H9 (cell line): Measurements from ENCODE around the gene CDX2. TPM values are rescaled to one million over a fixed set of nuclear protein-coding genes. Genes with fewer than 3 reads are reported as not detected.
A peak's percentile ranks its signal among the peaks of the same experiment; 100 is the strongest.

Experiments
- DNase-seq: peaks from one replicate; pipeline ENCODE4 v3.0.0-alpha.2; 2017
- H2AFZ ChIP-seq: one replicate; pipeline ENCODE4 v1.6.1; 2013; ENCODE audit warnings: mild to moderate bottlenecking, low read length, control low read depth, moderate library complexity
- H2AK5ac ChIP-seq: 2 replicates; pipeline ENCODE4 v1.6.1; 2013; ENCODE audit warnings: low read length, control low read depth, mixed read lengths; ENCODE audit not compliant: insufficient read length
- H2BK120ac ChIP-seq: one replicate; pipeline ENCODE4 v1.6.1; 2013; ENCODE audit warnings: low read depth, mild to moderate bottlenecking, low read length, control low read depth, inconsistent platforms; ENCODE audit not compliant: poor library complexity, severe bottlenecking
- H2BK12ac ChIP-seq: 2 replicates; pipeline ENCODE4 v1.6.1; 2013; ENCODE audit warnings: low read length, control low read depth, mixed read lengths, low read depth; ENCODE audit not compliant: insufficient read length
- H2BK15ac ChIP-seq: 2 replicates; pipeline ENCODE4 v1.6.1; 2013; ENCODE audit warnings: low read depth, low read length, control low read depth
- H2BK20ac ChIP-seq: one replicate; pipeline ENCODE4 v1.6.1; 2013; ENCODE audit warnings: low read depth, mild to moderate bottlenecking, low read length, control low read depth, inconsistent platforms; ENCODE audit not compliant: poor library complexity, severe bottlenecking
- H2BK5ac ChIP-seq: 2 replicates; pipeline ENCODE4 v1.6.1; 2013; ENCODE audit warnings: low read length, control low read depth, mixed read lengths; ENCODE audit not compliant: insufficient read length
- H3K14ac ChIP-seq: 2 replicates; pipeline ENCODE4 v1.6.1; 2013; ENCODE audit warnings: low read length, control low read depth; ENCODE audit not compliant: insufficient read depth
- H3K18ac ChIP-seq: 2 replicates; pipeline ENCODE4 v1.6.1; 2013; ENCODE audit warnings: low read depth, mild to moderate bottlenecking, mixed read lengths, low read length, control low read depth; ENCODE audit not compliant: insufficient read length
- H3K23ac ChIP-seq: 2 replicates; pipeline ENCODE4 v1.6.1; 2013; ENCODE audit warnings: low read length, control low read depth, mixed read lengths, low read depth; ENCODE audit not compliant: insufficient read length
- H3K23me2 ChIP-seq: 2 replicates; pipeline ENCODE4 v1.6.1; 2013; ENCODE audit warnings: low read depth, mild to moderate bottlenecking, mixed read lengths, low read length, control low read depth; ENCODE audit not compliant: insufficient read length, poor library complexity, severe bottlenecking
- H3K27ac ChIP-seq: 2 replicates; pipeline ENCODE4 v1.5.1; 2013; ENCODE audit warnings: low read length, control low read depth, mixed read lengths, low read depth; ENCODE audit not compliant: insufficient read length
- H3K27me3 ChIP-seq: 2 replicates; pipeline ENCODE4 v1.6.1; 2013; ENCODE audit warnings: low read length, control low read depth, inconsistent platforms; ENCODE audit not compliant: insufficient read depth
- H3K4ac ChIP-seq: 2 replicates; pipeline ENCODE4 v1.6.1; 2013; ENCODE audit warnings: low read depth, mild to moderate bottlenecking, control low read depth, inconsistent platforms, low read length, moderate library complexity
- H3K4me1 ChIP-seq: 2 replicates; pipeline ENCODE4 v1.6.1; 2013; ENCODE audit warnings: low read length, control low read depth, inconsistent platforms; ENCODE audit not compliant: insufficient read depth
- H3K4me2 ChIP-seq: 2 replicates; pipeline ENCODE4 v1.6.1; 2013; ENCODE audit warnings: low read length, control low read depth, mixed read lengths; ENCODE audit not compliant: insufficient read length, insufficient read depth
- H3K56ac ChIP-seq: 2 replicates; pipeline ENCODE4 v1.6.1; 2013; ENCODE audit warnings: low read depth, mild to moderate bottlenecking, mixed read lengths, low read length, control low read depth; ENCODE audit not compliant: insufficient read length
- H3K79me1 ChIP-seq: 2 replicates; pipeline ENCODE4 v1.6.1; 2013; ENCODE audit warnings: low read depth, mild to moderate bottlenecking, moderate library complexity, low read length, control low read depth, inconsistent platforms; ENCODE audit not compliant: insufficient read depth, poor library complexity, severe bottlenecking
- H3K79me2 ChIP-seq: 2 replicates; pipeline ENCODE4 v1.6.1; 2013; ENCODE audit warnings: low read length, control low read depth, inconsistent platforms; ENCODE audit not compliant: insufficient read depth
- H3K9ac ChIP-seq: 2 replicates; pipeline ENCODE4 v1.6.1; 2013; ENCODE audit warnings: low read length, control low read depth, mixed read lengths; ENCODE audit not compliant: insufficient read length; ENCODE audit errors: extremely low read depth
- H3K9me3 ChIP-seq: one replicate; pipeline ENCODE4 v1.6.1; 2013; ENCODE audit warnings: low read depth, low read length, inconsistent platforms; ENCODE audit not compliant: control insufficient read depth
- H3T11ph ChIP-seq: one replicate; pipeline ENCODE4 v1.6.1; 2013; ENCODE audit warnings: mild to moderate bottlenecking, low read length, control low read depth, inconsistent platforms
- H4K20me1 ChIP-seq: one replicate; pipeline ENCODE4 v1.6.1; 2013; ENCODE audit not compliant: control insufficient read depth, insufficient read length, insufficient read depth
- H4K5ac ChIP-seq: 2 replicates; pipeline ENCODE4 v1.6.1; 2013; ENCODE audit warnings: low read depth, mild to moderate bottlenecking, mixed read lengths, low read length, control low read depth; ENCODE audit not compliant: insufficient read length
- H4K8ac ChIP-seq: replicated peaks from 2 replicates; pipeline ENCODE4 v1.6.1; 2013; ENCODE audit warnings: low read length, control low read depth, mixed read lengths, low read depth; ENCODE audit not compliant: insufficient read length
- H4K91ac ChIP-seq: 2 replicates; pipeline ENCODE4 v1.6.1; 2013; ENCODE audit warnings: low read depth, mild to moderate bottlenecking, moderate library complexity, mixed read lengths, low read length, control low read depth; ENCODE audit not compliant: insufficient read length
- H3K27ac Mint-ChIP-seq, 3 experiments: 2 replicates in 2 of 3; 3 replicates in 1 of 3; pipeline ENCODE4 v1.8.0; 2020 to 2021; ENCODE audit warnings: mixed read lengths in 3 of 3, mild to moderate bottlenecking in 1 of 3, moderate library complexity in 1 of 3
- H3K27me3 Mint-ChIP-seq: 2 replicates; pipeline ENCODE4 v1.8.0; 2021; ENCODE audit warnings: low read depth, mild to moderate bottlenecking, moderate library complexity, mixed read lengths
- H3K36me3 Mint-ChIP-seq, 3 experiments: 2 replicates in 2 of 3; 3 replicates in 1 of 3; pipeline ENCODE4 v1.8.0; 2020 to 2021; ENCODE audit warnings: low read depth in 3 of 3, mixed read lengths in 3 of 3; ENCODE audit not compliant: insufficient read depth in 1 of 3
- H3K4me1 Mint-ChIP-seq, 2 experiments: 2 replicates each; pipeline ENCODE4 v1.8.0; 2020; ENCODE audit warnings: mixed read lengths in 2 of 2
- H3K4me3 Mint-ChIP-seq, 2 experiments: 2 replicates in 1 of 2; 3 replicates in 1 of 2; pipeline ENCODE4 v1.8.0; 2020 to 2021; ENCODE audit warnings: mild to moderate bottlenecking in 2 of 2, mixed read lengths in 2 of 2, moderate library complexity in 1 of 2
- H3K9me3 Mint-ChIP-seq, 2 experiments: 2 replicates in 1 of 2; 3 replicates in 1 of 2; pipeline ENCODE4 v1.8.0; 2020; ENCODE audit warnings: mild to moderate bottlenecking in 2 of 2, mixed read lengths in 2 of 2, moderate library complexity in 1 of 2
- WGBS: extraction: QIAGEN DNeasy Blood & Tissue Kit; methylation state at CpG from one replicate; pipeline ENCODE4 v1.1.7; 2013; ENCODE audit warnings: missing lambda C conversion rate, low lambda C conversion rate, mixed read lengths; ENCODE audit not compliant: insufficient read length; ENCODE audit errors: extremely low coverage; 5-methylcytosine and 5-hydroxymethylcytosine counted together
- total RNA-seq: library from RNA; stranded (reverse); gene quantifications from 2 replicates; pipeline ENCODE4 v1.2.1, GENCODE V29; 2021
- TF ChIP-seq, protein P1 (sequence below): fragments of 200-600 bp; sonication (generic); conservative IDR thresholded peaks from 3 replicates; pipeline ENCODE4 v1.8.0; 2021; ENCODE audit warnings: antibody characterized with exemption, mild to moderate bottlenecking

The CDX2 gene
- total RNA-seq, 1 experiment from 2014 or later = not detected

DNA sequence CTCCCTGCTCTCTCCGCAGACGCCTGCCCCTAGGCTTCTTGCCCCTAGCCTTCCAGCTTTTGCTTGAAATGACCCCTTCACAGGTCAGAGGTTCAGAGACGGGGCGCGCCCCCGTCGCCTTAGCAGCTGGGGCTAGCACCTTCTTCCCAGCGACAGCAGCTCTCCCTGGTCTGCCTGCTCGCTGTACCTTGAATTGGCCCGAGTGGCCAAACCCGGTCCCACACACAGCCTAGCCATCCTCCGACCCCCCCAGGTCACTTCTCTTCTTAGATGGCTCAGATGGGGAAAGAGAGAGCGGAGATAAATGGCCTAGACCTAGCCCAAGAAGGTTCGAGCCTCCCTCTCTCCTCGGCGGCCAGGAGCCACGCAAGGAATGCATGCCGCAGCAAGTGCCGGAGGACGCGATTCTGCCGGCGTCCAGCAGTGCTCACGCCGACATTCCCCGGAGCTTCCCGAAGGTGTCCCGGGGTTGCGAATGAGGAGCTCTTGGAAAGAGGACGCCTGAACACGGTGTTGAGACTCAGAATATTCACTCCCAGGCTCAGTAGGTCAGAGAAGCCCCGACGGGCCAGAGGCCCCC is 1.3 kb downstream of the CDX2 start:
- H3K4me1 Mint-ChIP-seq = peaks cover 33 to 46% of the 10 kb centered on the region in 2 experiments
- no peaks in the 10 kb centered on the region for H3K79me2 ChIP-seq
- H2BK12ac ChIP-seq = no peak overlapping the region
- H3K27ac Mint-ChIP-seq = no peak overlapping the region; a peak in 1 of 7 replicates
- no peak overlapping the region for H2AFZ ChIP-seq
- H3T11ph ChIP-seq = no peak overlapping the region
- no peak overlapping the region for H4K8ac ChIP-seq
- peaks cover 2 to 15% of the 10 kb centered on the region in 2 experiments for H3K9me3 Mint-ChIP-seq
- no peak overlapping the region for H3K27ac ChIP-seq
- no peak overlapping the region for H2BK5ac ChIP-seq
- H3K27me3 Mint-ChIP-seq = peaks cover 100% of the 10 kb centered on the region
- H3K9ac ChIP-seq = no peak overlapping the region
- H4K20me1 ChIP-seq = peaks cover 4% of the 10 kb centered on the region
- H3K4me3 Mint-ChIP-seq = peak overlapping the region in 1 of 2 experiments; percentile 67; a peak in 3 of 5 replicates
- WGBS = no CpG with 5 or more reads among the region's 33 CpGs
- H3K27me3 ChIP-seq = peaks cover 94% of the 10 kb centered on the region
- H3K23ac ChIP-seq = no peak overlapping the region
- no peak overlapping the region for H3K4me2 ChIP-seq
- no peaks in the 10 kb centered on the region for H3K79me1 ChIP-seq
- H3K4ac ChIP-seq = no peak overlapping the region
- H2AK5ac ChIP-seq = no peak overlapping the region
- no peak overlapping the region for H2BK20ac ChIP-seq
- no peak overlapping the region for H3K14ac ChIP-seq
- no peak overlapping the region for H2BK120ac ChIP-seq
- no peaks in the 10 kb centered on the region for H3K9me3 ChIP-seq
- no peak overlapping the region for H3K56ac ChIP-seq
- TF ChIP-seq, protein P1, sequence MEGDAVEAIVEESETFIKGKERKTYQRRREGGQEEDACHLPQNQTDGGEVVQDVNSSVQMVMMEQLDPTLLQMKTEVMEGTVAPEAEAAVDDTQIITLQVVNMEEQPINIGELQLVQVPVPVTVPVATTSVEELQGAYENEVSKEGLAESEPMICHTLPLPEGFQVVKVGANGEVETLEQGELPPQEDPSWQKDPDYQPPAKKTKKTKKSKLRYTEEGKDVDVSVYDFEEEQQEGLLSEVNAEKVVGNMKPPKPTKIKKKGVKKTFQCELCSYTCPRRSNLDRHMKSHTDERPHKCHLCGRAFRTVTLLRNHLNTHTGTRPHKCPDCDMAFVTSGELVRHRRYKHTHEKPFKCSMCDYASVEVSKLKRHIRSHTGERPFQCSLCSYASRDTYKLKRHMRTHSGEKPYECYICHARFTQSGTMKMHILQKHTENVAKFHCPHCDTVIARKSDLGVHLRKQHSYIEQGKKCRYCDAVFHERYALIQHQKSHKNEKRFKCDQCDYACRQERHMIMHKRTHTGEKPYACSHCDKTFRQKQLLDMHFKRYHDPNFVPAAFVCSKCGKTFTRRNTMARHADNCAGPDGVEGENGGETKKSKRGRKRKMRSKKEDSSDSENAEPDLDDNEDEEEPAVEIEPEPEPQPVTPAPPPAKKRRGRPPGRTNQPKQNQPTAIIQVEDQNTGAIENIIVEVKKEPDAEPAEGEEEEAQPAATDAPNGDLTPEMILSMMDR = no peak
- no peak overlapping the region for H3K18ac ChIP-seq
- peaks cover 9% of the 10 kb centered on the region for H3K4me1 ChIP-seq
- no peak overlapping the region for H4K91ac ChIP-seq
- no peak overlapping the region for H2BK15ac ChIP-seq
- H4K5ac ChIP-seq = no peak overlapping the region
- DNase-seq = peak; percentile 41
- H3K36me3 Mint-ChIP-seq = no peaks in the 10 kb centered on the region
- H3K23me2 ChIP-seq = no peaks in the 10 kb centered on the region
